Prostate gland (tissue), 2 donors: ENCODE measurements around the gene LGALS9. TPM values are rescaled to one million over a fixed set of nuclear protein-coding genes. Genes with fewer than 3 reads are reported as not detected.
"Not testable (repeated sequence)": the region's sequence is repeated elsewhere in the genome, so short reads cannot be mapped to it uniquely, and the experiment has no call there.

Experiments used
- DNase-seq: peaks from one replicate; pipeline ENCODE4 v3.0.0-alpha.2; 2019; ENCODE audit warnings: low spot score
- H3K27ac ChIP-seq, 2 donors: fragments of 200-600 bp; sonication (generic); 2 replicates each; pipeline ENCODE4 v1.5.1; 2017 to 2019
- H3K27me3 ChIP-seq: fragments of 200-600 bp; sonication (generic); replicated peaks from 2 replicates; pipeline ENCODE4 v1.5.1; 2019; ENCODE audit not compliant: insufficient read depth
- H3K36me3 ChIP-seq, 2 donors: fragments of 200-600 bp; sonication (generic); 1 replicate in 1 of 2; 2 replicates in 1 of 2; pipeline versions ENCODE4 v1.5.1 to v1.8.1; 2017 to 2019
- H3K4me1 ChIP-seq: fragments of 200-600 bp; sonication (generic); replicated peaks from 2 replicates; pipeline ENCODE4 v1.5.1; 2019
- H3K4me3 ChIP-seq, 2 donors: fragments of 200-600 bp; sonication (generic); 2 replicates each; pipeline ENCODE4 v1.5.1; 2017 to 2019
- H3K9me3 ChIP-seq: fragments of 200-600 bp; sonication (generic); 2 replicates; pipeline ENCODE4 v1.5.1; 2017
- CTCF ChIP-seq, 4 experiments: fragments of 200-600 bp in 2 of 4; fragments of 450-650 bp in 2 of 4; sonication (generic) in 2 of 4; IDR thresholded peaks; 1 replicate in 3 of 4; 2 replicates in 1 of 4; pipeline ENCODE4 v1.5.1; 2016 to 2019; ENCODE audit warnings: antibody characterized with exemption in 4 of 4, mild to moderate bottlenecking in 2 of 4, moderate library complexity in 2 of 4
- POLR2A ChIP-seq: fragments of 450-650 bp; IDR thresholded peaks from one replicate; pipeline ENCODE4 v1.6.1; 2016; ENCODE audit warnings: antibody characterized with exemption, mild to moderate bottlenecking
- POLR2AphosphoS5 ChIP-seq: sonication (generic); formaldehyde crosslinking; IDR thresholded peaks from one replicate; pipeline ENCODE4 v1.6.1; 2017; ENCODE audit warnings: antibody characterized with exemption
- WGBS: methylation state at CpG from one replicate; pipeline ENCODE4 v1.1.5; 2018; 5-methylcytosine and 5-hydroxymethylcytosine counted together
- intact Hi-C: fragments of 100-400 bp; cut with DNase I; formaldehyde crosslinking; loops from one replicate; pipeline ENCODE4 v1.14.2; 2022
- total RNA-seq, 2 donors: library from RNA; depleted of rRNA; stranded (reverse); fragments of >200 nt; gene quantifications; one replicate each; pipeline ENCODE4 v1.1.0, GENCODE V29; 2016

The LGALS9 gene
- total RNA-seq, 2 donors from 2014 or later, result 7.2 to 16.7 TPM

DNA sequence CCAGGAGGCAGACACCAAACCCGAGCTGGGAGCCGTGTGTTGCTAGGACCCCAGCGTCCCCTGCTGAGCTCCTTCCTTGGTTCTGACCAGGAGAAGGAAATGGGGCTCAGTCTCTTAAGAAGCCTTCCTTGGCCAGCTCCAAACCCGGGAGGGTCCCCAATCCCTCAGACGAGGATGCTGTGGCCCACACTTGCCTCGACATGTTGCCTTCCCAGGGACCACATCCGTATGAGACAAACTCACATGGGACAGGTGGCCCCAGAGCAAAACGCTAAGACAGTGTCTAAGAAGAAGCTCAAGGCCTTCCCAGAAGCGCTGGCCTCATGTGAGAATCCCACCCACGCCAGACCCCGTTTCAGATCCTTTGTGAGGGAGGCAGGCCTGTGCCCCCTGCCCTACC lies 19.8 kb downstream of the LGALS9 start:
- Histone ChIP-seq H3K4me1 (no peaks in the 10 kb centered on the region), H3K27ac (no peak overlapping the region), H3K4me3 (no peak overlapping the region), H3K36me3 (no peaks in the 10 kb centered on the region), H3K27me3 (no peaks in the 10 kb centered on the region), H3K9me3 (no peaks in the 10 kb centered on the region)
- intact Hi-C loops, result loop anchor here (2.0 kb wide), 1 partner anchor 48 kb away; no protein-coding TSS in a partner anchor
- TF ChIP-seq POLR2A (no peak), CTCF (IDR thresholded peaks at IDR 0.05) (no peak), POLR2AphosphoS5 (no peak)
- no peak for DNase-seq
- WGBS, result 72% methylated on average over 11 of the region's 11 CpGs

DNA sequence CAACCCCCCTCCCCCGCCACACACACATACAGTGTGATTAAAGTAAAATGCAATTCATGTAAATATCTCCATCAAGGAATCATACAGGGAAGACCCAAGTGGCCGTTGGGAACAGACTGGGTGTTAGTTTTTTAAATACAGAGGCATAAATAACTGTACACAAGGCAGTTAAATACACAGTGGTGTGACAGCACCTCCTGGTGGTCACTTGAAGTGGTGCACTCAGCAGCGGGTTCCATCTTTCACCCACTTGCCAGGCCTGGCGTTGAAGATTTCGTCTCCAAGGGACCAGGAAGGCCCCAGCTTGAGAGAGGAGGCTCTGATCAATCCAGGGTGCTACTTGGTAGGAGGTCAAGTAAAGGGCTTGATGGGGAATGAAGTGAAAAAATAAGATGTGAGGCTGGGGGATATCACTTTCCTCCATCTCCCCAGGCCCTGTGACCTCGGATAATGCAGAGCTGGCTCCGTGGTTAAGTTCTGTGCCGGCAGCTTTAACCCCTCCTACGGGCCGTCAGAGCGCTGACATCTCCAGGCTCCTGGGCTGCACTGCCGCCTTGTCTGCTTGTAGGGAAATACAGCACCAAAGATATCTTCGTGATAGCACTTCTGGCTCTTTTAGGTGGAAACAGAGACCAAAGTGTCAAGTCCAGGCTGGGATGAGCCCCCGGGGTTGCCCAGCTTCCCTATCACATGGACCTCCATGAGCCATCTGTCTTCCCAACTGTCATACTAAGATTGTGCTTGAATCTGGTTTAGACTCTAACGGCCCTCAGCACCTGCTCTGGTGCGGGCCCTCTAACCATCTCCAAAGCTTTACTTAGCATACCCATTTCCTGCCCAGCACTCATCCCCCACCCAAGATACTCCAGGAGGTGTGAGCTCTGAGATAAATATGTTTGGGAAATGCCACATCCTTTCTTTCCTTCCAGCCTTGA lies 20.7 kb downstream of the LGALS9 start:
- no peak for TF ChIP-seq POLR2AphosphoS5
- TF ChIP-seq CTCF (IDR thresholded peaks at IDR 0.05), result peak; percentile 80 to 96 (median 86)
- intact Hi-C loops, result loop anchor here (2.0 kb wide), 1 partner anchor 49 kb away; no protein-coding TSS in a partner anchor

GRCh38 chr17:27653449-27653971 lies 22.5 kb downstream of the LGALS9 start:
- intact Hi-C loops, H3K27ac ChIP-seq, H3K4me3 ChIP-seq, H3K27me3 ChIP-seq, H3K9me3 ChIP-seq, H3K4me1 ChIP-seq, DNase-seq, H3K36me3 ChIP-seq: not testable (repeated sequence)
- WGBS, result 84% methylated on average over 9 of the region's 9 CpGs

More for the DNA sequence above, 20.7 kb downstream of the LGALS9 start:
- H3K27me3 ChIP-seq, result no peaks in the 10 kb centered on the region
- 54% methylated on average over 16 of the region's 16 CpGs for WGBS
- H3K27ac ChIP-seq, result no peak overlapping the region
- no peaks in the 10 kb centered on the region for H3K36me3 ChIP-seq
- peak; percentile 43 for DNase-seq
- no peaks in the 10 kb centered on the region for H3K4me1 ChIP-seq
- no peak overlapping the region for H3K4me3 ChIP-seq
- no peaks in the 10 kb centered on the region for H3K9me3 ChIP-seq

DNA sequence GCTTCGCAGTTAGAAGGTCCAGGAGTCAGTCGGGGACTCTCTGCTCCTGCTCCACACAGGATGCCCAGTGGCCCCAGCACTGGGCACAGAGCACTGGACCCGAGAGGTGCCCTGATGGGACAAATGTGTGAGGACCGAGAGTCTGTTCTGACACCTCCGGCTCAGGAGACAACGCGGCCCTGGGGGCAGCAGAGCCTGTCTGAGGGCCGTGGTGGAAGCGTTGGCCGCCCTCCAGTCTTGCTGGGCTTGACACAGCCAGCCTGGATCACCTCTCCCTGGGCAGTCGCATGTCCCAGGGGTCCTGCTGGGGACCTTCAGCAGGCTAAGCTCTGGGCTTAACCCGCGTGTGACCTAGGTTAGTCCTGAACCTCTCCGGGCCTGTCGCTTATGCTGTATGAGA lies 23.1 kb downstream of the LGALS9 start:
- DNase-seq, result no peak
- H3K4me3 ChIP-seq, result no peak overlapping the region
- 96% methylated on average over 13 of the region's 15 CpGs for WGBS
- TF ChIP-seq POLR2A (no peak), POLR2AphosphoS5 (no peak), CTCF (IDR thresholded peaks at IDR 0.05) (no peak)
- no peaks in the 10 kb centered on the region for H3K36me3 ChIP-seq
- H3K4me1 ChIP-seq, result no peaks in the 10 kb centered on the region
- no peaks in the 10 kb centered on the region for H3K9me3 ChIP-seq
- H3K27ac ChIP-seq, result no peak overlapping the region
- intact Hi-C loops, result loop anchor here (2.0 kb wide), 1 partner anchor 103 kb away; no protein-coding TSS in a partner anchor
- H3K27me3 ChIP-seq, result no peaks in the 10 kb centered on the region

GRCh38 chr17:27654654-27655524 lies 23.9 kb downstream of the LGALS9 start:
- H3K4me3 ChIP-seq, result no peak overlapping the region
- H3K27me3 ChIP-seq, result no peaks in the 10 kb centered on the region
- intact Hi-C loops, result loop anchor here (2.0 kb wide), 1 partner anchor 102 kb away; no protein-coding TSS in a partner anchor
- no peak overlapping the region for H3K27ac ChIP-seq
- H3K9me3 ChIP-seq, result no peaks in the 10 kb centered on the region
- peak; percentile 36 for DNase-seq
- TF ChIP-seq POLR2AphosphoS5, result no peak
- peak; percentile 79 to 91 (median 83) for TF ChIP-seq CTCF (IDR thresholded peaks at IDR 0.05)
- H3K36me3 ChIP-seq, result no peaks in the 10 kb centered on the region
- no peaks in the 10 kb centered on the region for H3K4me1 ChIP-seq
- 48% methylated on average over 34 of the region's 34 CpGs for WGBS

GRCh38 chr17:27655525-27656111 lies 24.6 kb downstream of the LGALS9 start:
- not testable (repeated sequence) for DNase-seq, H3K4me1 ChIP-seq, H3K4me3 ChIP-seq, H3K27ac ChIP-seq, H3K36me3 ChIP-seq, H3K27me3 ChIP-seq, H3K9me3 ChIP-seq
- 88% methylated on average over 16 of the region's 16 CpGs for WGBS
- intact Hi-C loops, result loop anchor here (2.0 kb wide), 1 partner anchor 101 kb away; no protein-coding TSS in a partner anchor

GRCh38 chr17:27656620-27657019 lies 25.6 kb downstream of the LGALS9 start:
- DNase-seq, H3K27ac ChIP-seq, H3K4me1 ChIP-seq, H3K27me3 ChIP-seq, H3K36me3 ChIP-seq, H3K4me3 ChIP-seq, intact Hi-C loops, H3K9me3 ChIP-seq: not testable (repeated sequence)
- 89% methylated on average over 8 of the region's 8 CpGs for WGBS
